Lower leg skin (tissue), 3 donors: Measurements from ENCODE around the gene SPINK2.

Experiments used
- CTCF ChIP-seq, 3 donors: fragments of 450-650 bp; IDR thresholded peaks; one replicate each; pipeline ENCODE4 v1.5.1; 2016; ENCODE audit warnings: antibody characterized with exemption in 3 of 3, mild to moderate bottlenecking in 3 of 3, moderate library complexity in 2 of 3
- POLR2A ChIP-seq, 2 donors: fragments of 450-650 bp; IDR thresholded peaks; one replicate each; pipeline ENCODE4 v1.6.1; 2016 to 2017; ENCODE audit warnings: antibody characterized with exemption in 2 of 2, mild to moderate bottlenecking in 1 of 2, moderate library complexity in 1 of 2

- TF ChIP-seq CTCF (IDR thresholded peaks at IDR 0.05) (no peak), POLR2A (IDR thresholded peaks at IDR 0.05) (no peak)
Measured at GRCh38 chr4:56804551-56804950, 16.9 kb downstream of the SPINK2 start.
